Gastrocnemius medialis (tissue), 4 donors: ENCODE measurements around the gene PRRT1B. TPM values are rescaled to one million over a fixed set of nuclear protein-coding genes. Genes with fewer than 3 reads are reported as not detected.
"Not testable (repeated sequence)": the region's sequence is repeated elsewhere in the genome, so short reads cannot be mapped to it uniquely, and the experiment has no call there.

Experiments
- ATAC-seq, 2 donors: fragments of 150-250 bp; one replicate each; pipeline ENCODE4 v1.9.1; 2016
- DNase-seq, 2 donors: peaks; one replicate each; pipeline ENCODE4 v3.0.0-alpha.2; 2019
- H3K27ac ChIP-seq, 4 donors: fragments of 200-600 bp; sonication (generic); 1 replicate in 1 of 4; 2 replicates in 3 of 4; pipeline ENCODE4 v1.5.1; 2016 to 2018; ENCODE audit warnings: mild to moderate bottlenecking in 2 of 4, moderate library complexity in 1 of 4
- H3K27me3 ChIP-seq, 3 donors: fragments of 200-600 bp; sonication (generic) in 2 of 3; 1 replicate in 1 of 3; 2 replicates in 2 of 3; pipeline versions ENCODE4 v1.5.1 to v1.6.0; 2016 to 2019; ENCODE audit warnings: mild to moderate bottlenecking in 1 of 3, moderate library complexity in 1 of 3
- H3K36me3 ChIP-seq, 2 donors: fragments of 200-600 bp; sonication (generic) in 1 of 2; one replicate each; pipeline ENCODE4 v1.5.1; 2017 to 2018
- H3K4me1 ChIP-seq, 2 donors: fragments of 200-600 bp; sonication (generic) in 1 of 2; one replicate each; pipeline ENCODE4 v1.5.1; 2016 to 2017; ENCODE audit warnings: mild to moderate bottlenecking in 2 of 2
- H3K4me3 ChIP-seq, 4 donors: fragments of 200-600 bp; sonication (generic) in 3 of 4; 1 replicate in 1 of 4; 2 replicates in 3 of 4; pipeline ENCODE4 v1.5.1; 2016 to 2019; ENCODE audit warnings: mild to moderate bottlenecking in 2 of 4
- H3K9me3 ChIP-seq, 3 donors: fragments of 200-600 bp; sonication (generic) in 2 of 3; 1 replicate in 1 of 3; 2 replicates in 2 of 3; pipeline ENCODE4 v1.5.1; 2016 to 2019
- CTCF ChIP-seq, 5 experiments: fragments of 450-650 bp in 3 of 5; fragments of 200-600 bp in 2 of 5; sonication (generic) in 2 of 5; IDR thresholded peaks in 4 of 5; conservative IDR thresholded peaks in 1 of 5; 1 replicate in 4 of 5; 2 replicates in 1 of 5; pipeline ENCODE4 v1.5.1; 2016 to 2019; ENCODE audit warnings: antibody characterized with exemption in 5 of 5, mild to moderate bottlenecking in 3 of 5, moderate library complexity in 3 of 5
- POLR2A ChIP-seq, 2 donors: fragments of 450-650 bp; IDR thresholded peaks; one replicate each; pipeline ENCODE4 v1.6.1; 2017; ENCODE audit warnings: antibody characterized with exemption in 2 of 2, mild to moderate bottlenecking in 2 of 2, moderate library complexity in 2 of 2
- in situ Hi-C, 4 donors: fragments of 200-750 bp; cut with MboI; loops; one replicate each; pipeline versions ENCODE4 v1.15.0 to v1.8.0; 2017; ENCODE audit warnings: low sequenced_read_pairs in 4 of 4
- intact Hi-C: fragments of 100-400 bp; cut with DNase I; formaldehyde crosslinking; loops from one replicate; pipeline ENCODE4 v1.15.1; 2023; ENCODE audit warnings: low total_unique reads
- total RNA-seq, 4 donors: library from RNA; depleted of rRNA; stranded (reverse); fragments of >200 nt; gene quantifications; one replicate each; pipeline versions ENCODE4 v1.1.0 to v1.2.3, GENCODE V29; 2016

PRRT1B gene
- total RNA-seq, 4 donors from 2014 or later = not detected

- H3K27ac ChIP-seq = no peak overlapping the region
- H3K27me3 ChIP-seq = peaks cover 40 to 87% (median 53%) of the 10 kb centered on the region in 3 donors
- H3K36me3 ChIP-seq = no peaks in the 10 kb centered on the region
- peaks cover 0 to 11% (median 4%) of the 10 kb centered on the region in 3 donors for H3K9me3 ChIP-seq
- peak overlapping the region in 1 of 4 donors; percentile 15 for H3K4me3 ChIP-seq
- intact Hi-C loops = no loop called here
- in situ Hi-C loops = no loop called here
- TF ChIP-seq CTCF (IDR thresholded peaks at IDR 0.05 in 4 of 5, conservative IDR thresholded peaks at IDR 0.05 in 1 of 5) (peak in 1 of 5 experiments; percentile 20), POLR2A (IDR thresholded peaks at IDR 0.05) (no peak)
- peak in 1 of 2 donors; percentile 23 for ATAC-seq
- no peak for DNase-seq
- H3K4me1 ChIP-seq = peaks cover 0 to 5% of the 10 kb centered on the region in 2 donors
These were observed 1.2 kb downstream of the PRRT1B start for GRCh38 chr9:131546336-131547084.

GRCh38 chr9:131549186-131549585 is 3.9 kb downstream of the PRRT1B start:
- ATAC-seq, DNase-seq, in situ Hi-C loops, H3K4me1 ChIP-seq, intact Hi-C loops, H3K27ac ChIP-seq, H3K4me3 ChIP-seq, H3K36me3 ChIP-seq, H3K9me3 ChIP-seq: not testable (repeated sequence)
- peaks cover 59 to 91% (median 67%) of the 10 kb centered on the region in 3 donors for H3K27me3 ChIP-seq

GRCh38 chr9:131550465-131550864 is 5.1 kb downstream of the PRRT1B start:
- H3K36me3 ChIP-seq, H3K9me3 ChIP-seq, ATAC-seq, H3K4me3 ChIP-seq, DNase-seq, H3K27ac ChIP-seq, H3K4me1 ChIP-seq, intact Hi-C loops: not testable (repeated sequence)
- in situ Hi-C loops = loop anchor here in 2 of 4 donors (25.0 kb wide), 1 partner anchor 712 kb away; no protein-coding TSS in a partner anchor
- H3K27me3 ChIP-seq = peaks cover 64 to 89% (median 69%) of the 10 kb centered on the region in 3 donors

GRCh38 chr9:131552030-131552429 is 6.7 kb downstream of the PRRT1B start:
- intact Hi-C loops (no loop called here), in situ Hi-C loops (loop anchor here in 2 of 4 donors (25.0 kb wide), 1 partner anchor 710 kb away; no protein-coding TSS in a partner anchor)
- Histone ChIP-seq H3K27ac (no peak overlapping the region), H3K4me1 (no peaks in the 10 kb centered on the region), H3K9me3 (no peaks in the 10 kb centered on the region), H3K27me3 (peaks cover 55 to 80% (median 70%) of the 10 kb centered on the region in 3 donors), H3K36me3 (no peaks in the 10 kb centered on the region), H3K4me3 (no peak overlapping the region)
- DNase-seq (no peak), ATAC-seq (no peak)
- TF ChIP-seq POLR2A (IDR thresholded peaks at IDR 0.05) = no peak
- TF ChIP-seq CTCF (IDR thresholded peaks at IDR 0.05 in 4 of 5, conservative IDR thresholded peaks at IDR 0.05 in 1 of 5) = no peak

GRCh38 chr9:131554087-131554842 is 8.9 kb downstream of the PRRT1B start:
- H3K27me3 ChIP-seq = peaks cover 40 to 58% (median 52%) of the 10 kb centered on the region in 3 donors

More at GRCh38 chr9:131554087-131554842, 8.9 kb downstream of the PRRT1B start:
- Histone ChIP-seq H3K9me3 (no peaks in the 10 kb centered on the region), H3K4me1 (no peaks in the 10 kb centered on the region), H3K4me3 (no peak overlapping the region), H3K36me3 (no peaks in the 10 kb centered on the region), H3K27ac (no peak overlapping the region)
- TF ChIP-seq CTCF (IDR thresholded peaks at IDR 0.05 in 4 of 5, conservative IDR thresholded peaks at IDR 0.05 in 1 of 5) (no peak), POLR2A (IDR thresholded peaks at IDR 0.05) (no peak)
- DNase-seq (no peak), ATAC-seq (no peak)
- intact Hi-C loops = no loop called here
- in situ Hi-C loops = loop anchor here in 2 of 4 donors (25.0 kb wide), 1 partner anchor 708 kb away; no protein-coding TSS in a partner anchor
